GM19328 (cell line): Measurements from ENCODE around the gene ALS2CL.

Experiments used
- ATAC-seq: cut with Tn5 transposase; IDR thresholded peaks from one replicate; pipeline ENCODE4 v1.9.1; 2021; ENCODE audit warnings: mild to moderate bottlenecking, moderate library complexity; ENCODE audit not compliant: unreplicated experiment

The ALS2CL gene

GRCh38 chr3:46643701-46644100 is 49.8 kb downstream of the ALS2CL start:
- no peak for ATAC-seq

GRCh38 chr3:46642971-46643370 is 50.5 kb downstream of the ALS2CL start:
- ATAC-seq, result no peak

- ATAC-seq, result no peak
Measured at GRCh38 chr3:46640927-46641326, 52.6 kb downstream of the ALS2CL start.

- no peak for ATAC-seq
Measured at GRCh38 chr3:46639221-46639620, 54.3 kb downstream of the ALS2CL start.

GRCh38 chr3:46634856-46635255 is 58.6 kb downstream of the ALS2CL start:
- ATAC-seq, result no peak

GRCh38 chr3:46632792-46633191 is 60.7 kb downstream of the ALS2CL start:
- ATAC-seq, result no peak

GRCh38 chr3:46629551-46630517 is 63.6 kb downstream of the ALS2CL start:
- peak; percentile 79 for ATAC-seq

- no peak for ATAC-seq
Measured at GRCh38 chr3:46628901-46629369, 64.5 kb downstream of the ALS2CL start.

GRCh38 chr3:46627078-46627477 is 66.4 kb downstream of the ALS2CL start:
- ATAC-seq, result no peak

GRCh38 chr3:46626039-46626438 is 67.4 kb downstream of the ALS2CL start:
- ATAC-seq, result no peak

- ATAC-seq, result no peak
Measured at GRCh38 chr3:46624975-46625490, 68.4 kb downstream of the ALS2CL start.

GRCh38 chr3:46624533-46624932 is 68.9 kb downstream of the ALS2CL start:
- no peak for ATAC-seq

- no peak for ATAC-seq
Measured at GRCh38 chr3:46619845-46620778, 73.4 kb downstream of the ALS2CL start.
